NCI-H1092 treated with DMSO at 0.1 percent for 48 hours (cell line): ENCODE data around the gene PAXX.
"Not testable (repeated sequence)": the region's sequence is repeated elsewhere in the genome, so short reads cannot be mapped to it uniquely, and the experiment has no call there.

Experiments used
- DNase-seq: peaks from one replicate; lab custom pipeline; 2025; lab: John Stamatoyannopoulos, UW

PAXX gene

GRCh38 chr9:137019891-137020683 lies 27.9 kb downstream of the PAXX start:
- no peak for DNase-seq

DNA sequence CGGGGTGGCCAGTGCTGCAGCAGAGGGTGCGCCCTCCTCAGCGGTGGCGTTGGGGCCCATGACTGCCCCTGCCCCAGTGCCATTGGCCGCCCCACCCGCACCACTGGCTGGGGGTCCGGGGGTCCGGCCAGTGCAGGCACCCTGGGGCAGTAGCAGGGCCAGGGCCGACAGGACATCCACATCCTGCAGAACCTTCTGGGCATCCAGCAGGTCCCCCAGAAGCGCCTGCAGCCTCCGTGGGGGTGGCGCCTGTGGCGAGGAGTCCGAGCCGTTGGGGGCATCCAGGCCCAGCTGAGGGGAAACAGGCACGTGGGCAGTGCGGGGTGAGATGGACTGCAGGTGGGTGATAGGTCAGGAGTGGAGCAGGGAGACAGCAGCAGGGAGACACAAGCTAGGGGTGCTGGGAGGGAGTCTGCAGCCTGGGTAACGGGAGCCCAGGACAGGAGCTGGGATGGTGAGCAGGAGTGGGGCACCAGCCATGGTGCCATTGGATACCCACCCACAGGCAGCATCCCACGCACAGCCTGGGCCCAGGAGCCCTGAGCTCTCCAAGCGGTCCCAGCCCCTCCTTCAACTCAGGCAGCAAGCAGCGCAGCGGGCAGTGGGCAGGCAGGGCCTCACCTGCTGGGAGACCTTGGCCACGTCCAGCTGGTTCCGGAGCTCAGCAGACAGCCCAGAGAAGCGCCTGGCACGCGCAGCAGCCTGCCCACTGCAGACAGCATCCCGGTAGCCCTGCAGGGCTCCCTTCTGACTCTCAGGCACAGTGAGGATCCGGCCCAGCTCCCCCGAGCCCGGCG lies 28.7 kb downstream of the PAXX start:
- no peak for DNase-seq

DNA sequence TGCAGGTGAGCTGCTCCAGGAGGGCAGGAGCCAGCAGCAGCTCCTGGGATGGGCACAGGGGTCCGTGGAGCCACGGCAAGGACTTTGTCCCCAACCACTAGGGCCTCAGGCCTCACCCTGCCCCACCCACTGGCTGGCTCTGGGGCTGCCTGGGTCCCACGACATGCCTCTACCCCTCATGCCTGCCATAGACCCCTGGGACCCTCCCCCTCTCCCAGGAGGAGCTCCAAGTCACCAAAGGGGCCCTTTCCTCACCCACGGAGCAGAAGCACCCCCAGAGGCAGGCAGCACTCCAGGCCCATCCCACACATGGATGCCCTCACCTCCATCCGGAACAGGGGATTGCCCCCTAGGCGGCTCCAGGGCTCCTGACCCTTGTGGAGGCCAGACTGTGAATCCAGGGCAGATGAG lies 29.4 kb downstream of the PAXX start:
- DNase-seq: no peak

GRCh38 chr9:137021979-137022661 lies 29.9 kb downstream of the PAXX start:
- DNase-seq: no peak

- DNase-seq: no peak
Observed at GRCh38 chr9:137022662-137023008, 30.4 kb downstream of the PAXX start.

GRCh38 chr9:137023157-137023556 lies 30.9 kb downstream of the PAXX start:
- no peak for DNase-seq

GRCh38 chr9:137023583-137023991 lies 31.4 kb downstream of the PAXX start:
- DNase-seq: no peak

GRCh38 chr9:137025517-137025966 lies 33.3 kb downstream of the PAXX start:
- peak; percentile 21 for DNase-seq

DNA sequence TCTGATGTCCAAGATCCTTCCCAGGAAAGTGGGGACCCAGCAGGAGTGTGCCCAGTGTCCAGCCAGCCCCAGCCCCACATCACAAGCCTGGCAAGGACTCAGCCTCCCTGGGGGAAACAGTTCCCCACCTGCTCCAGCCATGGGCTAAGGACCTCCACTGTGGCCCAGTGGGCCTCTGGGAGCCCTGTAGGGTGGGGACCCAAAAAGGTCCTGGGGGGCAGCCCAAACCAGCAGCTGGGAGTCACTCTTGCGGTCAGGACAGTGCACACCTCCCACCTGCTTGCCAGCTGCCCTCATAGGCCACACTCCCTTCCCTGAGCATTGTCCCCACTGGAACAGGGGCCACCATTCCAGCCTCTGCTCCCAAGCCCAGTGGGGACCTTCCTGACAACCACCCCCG lies 34.2 kb downstream of the PAXX start:
- DNase-seq: no peak

- peak; percentile 22 for DNase-seq
Observed at GRCh38 chr9:137026828-137027227, 34.6 kb downstream of the PAXX start.

DNA sequence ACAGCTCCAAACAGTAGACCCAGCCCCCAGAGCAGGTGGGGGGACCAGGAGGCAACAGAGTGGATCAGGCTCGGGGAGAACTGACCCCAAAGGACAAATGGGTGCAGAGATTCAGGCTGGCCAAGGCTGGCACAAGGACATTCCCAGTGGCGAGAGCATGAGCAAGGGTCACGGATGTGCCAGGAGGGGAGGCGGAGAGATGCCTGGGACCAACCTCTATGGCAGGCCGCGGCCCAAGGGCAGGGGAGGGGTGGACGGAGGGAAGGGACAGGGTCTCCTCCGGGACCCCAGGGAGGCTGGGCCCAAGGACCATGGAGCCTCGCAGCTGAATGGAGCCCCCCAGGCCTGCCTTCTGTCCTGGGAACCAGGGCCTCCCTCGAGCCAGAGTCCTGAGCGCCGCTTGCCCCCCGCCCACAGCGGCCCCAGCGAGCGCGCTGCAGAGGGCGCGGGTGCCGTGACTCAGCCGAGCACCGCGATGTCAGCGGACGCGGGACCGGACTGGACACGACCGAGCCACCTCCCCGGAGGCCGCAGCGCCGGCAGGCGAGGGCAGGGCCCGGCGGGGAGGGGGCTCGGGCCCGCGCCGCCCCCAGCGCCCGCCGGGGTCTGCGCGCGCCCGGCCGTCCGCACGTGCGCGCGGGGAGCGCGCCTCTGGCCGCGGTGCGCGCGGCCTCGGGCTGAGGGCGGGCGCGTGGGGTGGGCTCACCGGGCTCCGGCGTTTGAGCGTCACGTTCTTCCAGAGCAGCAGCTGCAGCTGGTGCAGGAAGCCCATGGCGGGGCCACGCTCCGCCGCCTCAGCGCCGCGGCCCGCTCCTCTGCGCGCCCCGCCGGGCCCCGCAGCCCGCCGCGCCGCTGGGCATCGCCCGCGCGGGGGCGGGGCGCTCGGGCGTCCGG lies 35.4 kb downstream of the PAXX start, which contains the start of gene ABCA2:
ABCA2 (minus strand) TSS at position 869 of the 894 bp plus-strand sequence; CDS start at position 772, 97 bp downstream.
- DNase-seq: no peak

GRCh38 chr9:137028263-137029057 lies 36.2 kb downstream of the PAXX start:
- peak; percentile 44 for DNase-seq

GRCh38 chr9:137029058-137029936 lies 37.1 kb downstream of the PAXX start:
- peak; percentile 49 for DNase-seq

DNA sequence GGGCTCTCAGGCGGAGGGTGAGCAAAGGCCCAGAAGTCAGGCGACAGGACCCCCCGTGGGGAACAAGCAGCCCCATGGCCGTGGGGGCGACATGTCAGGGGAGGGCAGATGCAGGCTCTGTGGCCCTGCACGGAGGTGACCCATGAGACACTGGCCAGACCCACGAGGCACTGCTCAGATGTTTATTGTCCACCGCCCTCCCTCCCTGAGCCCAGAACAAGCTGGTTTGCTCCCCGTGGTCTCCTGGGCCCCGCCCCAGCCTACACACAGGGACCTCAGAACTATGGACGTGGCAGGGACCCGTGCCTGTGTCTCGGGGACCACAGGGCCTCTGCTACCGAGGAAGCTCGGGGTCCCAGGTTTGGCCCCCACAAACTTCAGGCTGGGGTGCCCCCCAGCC lies 37.8 kb downstream of the PAXX start:
- no peak for DNase-seq

- DNase-seq: no peak
Observed at GRCh38 chr9:137030538-137031527, 38.6 kb downstream of the PAXX start.

GRCh38 chr9:137031904-137032640 lies 39.9 kb downstream of the PAXX start, which contains the start of gene FUT7:
Gene FUT7 (minus strand): TSS chr9:137032088. CDS start chr9:137031991, 97 bp downstream.
- no peak for DNase-seq

GRCh38 chr9:137032858-137033257 lies 40.6 kb downstream of the PAXX start:
- DNase-seq: no peak

DNA sequence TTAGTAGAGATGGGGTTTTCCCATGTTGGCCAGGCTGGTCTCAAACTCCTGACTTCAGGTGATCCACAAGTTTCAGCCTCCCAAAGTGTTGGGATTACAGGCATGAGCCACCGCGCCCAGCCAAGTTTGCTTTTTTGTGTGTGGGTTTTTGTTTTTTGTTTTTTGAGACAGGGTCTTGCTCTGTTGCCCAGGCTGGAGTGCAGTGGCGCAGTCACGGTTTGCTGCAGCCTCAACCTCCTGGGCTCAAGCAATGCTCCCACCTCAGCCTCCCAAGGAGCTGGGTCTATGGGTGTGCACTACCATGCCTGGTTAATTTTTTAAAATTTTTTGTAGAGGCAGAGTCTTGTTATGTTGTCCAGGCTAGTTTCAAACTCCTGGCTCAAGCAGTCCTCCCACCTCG lies 41.3 kb downstream of the PAXX start:
- DNase-seq: not testable (repeated sequence)
